ENCODE results near the gene PARD3.

PARD3 gene

DNA sequence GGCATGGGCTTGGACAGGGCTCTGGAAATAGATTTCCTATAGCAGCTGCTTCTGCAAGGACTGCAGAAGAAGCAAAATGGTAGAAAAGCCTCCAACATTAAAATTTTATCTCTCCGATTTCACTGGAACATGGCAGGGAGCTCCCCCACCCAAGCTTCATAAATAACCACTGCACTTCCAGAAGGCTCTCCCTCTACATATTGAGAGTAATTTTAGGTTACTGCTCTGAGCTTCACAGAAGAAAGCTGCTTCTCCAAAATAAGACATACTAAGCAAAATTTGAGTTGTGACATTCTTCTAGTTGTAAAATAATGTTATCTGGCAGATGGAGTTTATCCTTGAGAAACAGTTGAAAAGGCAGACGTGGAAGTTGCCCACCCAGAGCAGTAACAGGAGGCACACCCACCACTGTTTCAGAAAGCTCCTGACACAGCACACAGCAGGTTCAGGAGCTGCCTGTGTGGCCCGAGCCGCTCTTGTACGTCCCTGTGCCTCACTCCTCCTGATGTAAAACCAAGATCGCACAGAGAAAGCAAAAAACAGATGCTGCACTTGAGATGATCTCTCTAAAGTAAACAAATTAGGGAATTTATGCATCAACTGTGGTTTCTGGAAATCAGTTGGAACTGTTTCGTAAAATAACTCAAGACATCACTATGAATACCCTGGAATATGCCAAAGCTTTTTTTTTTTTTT, 621.0 kb downstream of the PARD3 start:
- no peak for DNase-seq

DNA sequence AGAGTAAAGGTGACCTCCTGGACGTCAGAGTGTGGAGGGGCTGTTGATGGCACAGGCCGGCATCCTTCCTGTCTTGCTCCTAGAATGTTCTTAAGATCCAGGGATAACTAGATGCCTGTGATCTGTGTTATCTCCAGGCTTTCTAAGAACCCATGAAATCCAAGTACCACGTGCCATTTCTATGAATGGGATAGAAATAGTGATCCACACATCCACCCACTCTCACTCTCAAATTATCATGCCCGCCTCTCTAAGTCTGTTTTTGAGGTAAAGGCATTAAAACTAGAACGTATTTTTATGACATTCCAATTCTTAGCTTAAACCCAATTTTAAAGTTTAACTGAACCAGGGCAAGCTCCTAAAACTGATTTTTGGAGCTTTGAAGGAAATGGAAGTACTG, 622.5 kb downstream of the PARD3 start:
- DNase-seq, result no peak

DNA sequence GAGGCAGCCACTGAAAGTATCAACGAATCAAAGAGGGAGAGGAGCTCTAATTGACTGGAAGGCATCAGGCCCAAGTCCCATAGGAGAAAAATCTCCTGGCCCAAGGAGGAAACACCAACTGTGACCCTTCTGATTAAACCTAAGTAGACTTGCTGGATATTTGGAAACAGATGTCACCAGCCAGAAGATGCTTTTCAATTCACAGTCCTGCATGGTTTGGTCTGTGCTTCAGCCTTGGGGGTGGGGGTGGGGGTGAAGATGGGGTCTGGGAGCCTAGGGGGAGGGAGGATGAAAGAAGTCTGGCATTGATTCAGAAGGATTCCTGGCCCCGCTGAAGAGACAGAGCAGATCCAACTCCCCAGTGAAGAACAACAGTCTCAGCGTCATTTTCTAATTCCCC, 623.7 kb downstream of the PARD3 start:
- DNase-seq, result no peak

DNA sequence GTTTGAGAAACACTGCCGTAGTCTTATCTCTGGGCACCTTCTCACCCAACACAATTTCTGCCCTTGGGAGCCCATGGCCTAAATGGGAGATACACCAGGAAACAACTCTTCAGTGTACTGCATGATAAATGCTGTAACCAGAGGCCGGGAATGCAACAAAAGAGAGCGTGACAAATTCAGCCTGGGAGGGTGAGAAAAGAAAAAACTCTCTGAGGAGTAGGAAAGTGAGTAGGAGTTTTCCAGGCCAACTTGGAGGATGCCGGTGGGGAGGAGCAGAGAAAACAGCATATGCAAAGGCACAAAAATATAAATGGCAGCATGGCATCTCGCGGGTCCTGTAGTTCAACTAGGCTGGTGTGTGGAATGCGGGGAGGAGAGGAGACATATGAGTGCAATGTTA, 624.5 kb downstream of the PARD3 start:
- no peak for DNase-seq

DNA sequence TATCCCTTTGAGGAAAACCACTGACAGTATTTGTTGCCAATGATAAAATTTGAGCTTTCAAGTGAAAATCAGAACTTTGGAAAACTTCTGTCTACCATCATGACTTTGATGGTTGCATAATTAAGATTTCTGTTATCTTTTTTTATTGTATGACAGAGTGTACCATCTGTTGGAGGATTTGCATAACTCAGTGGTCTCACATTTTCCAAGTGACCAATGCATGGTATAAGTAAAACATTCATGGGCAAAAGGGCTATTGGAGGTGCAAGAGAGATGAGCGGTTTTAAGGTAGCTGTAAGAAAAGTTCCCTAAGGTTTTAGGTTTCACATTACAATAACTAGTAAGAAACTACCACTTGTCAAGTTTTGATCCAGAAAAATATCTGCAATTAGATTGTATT, 625.3 kb downstream of the PARD3 start:
- DNase-seq, result no peak

DNA sequence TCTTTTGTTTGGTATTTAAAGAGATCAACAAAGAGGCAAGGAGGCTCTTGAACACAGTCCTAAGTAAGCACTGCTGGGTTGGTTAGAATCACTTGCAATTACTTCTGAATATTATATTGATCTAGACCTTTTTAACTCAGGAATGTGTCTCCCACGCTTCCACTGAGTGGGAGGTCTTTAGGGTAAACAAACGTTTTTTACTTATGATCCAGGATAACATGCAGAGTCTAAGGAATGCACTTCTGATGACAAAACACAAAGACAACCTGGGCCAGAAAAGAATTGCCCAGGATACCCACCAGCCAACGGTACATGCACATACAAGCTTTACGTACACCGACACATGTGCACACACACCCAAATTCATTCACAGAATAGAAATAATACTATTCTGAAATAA, 626.9 kb downstream of the PARD3 start:
- DNase-seq, result no peak

DNA sequence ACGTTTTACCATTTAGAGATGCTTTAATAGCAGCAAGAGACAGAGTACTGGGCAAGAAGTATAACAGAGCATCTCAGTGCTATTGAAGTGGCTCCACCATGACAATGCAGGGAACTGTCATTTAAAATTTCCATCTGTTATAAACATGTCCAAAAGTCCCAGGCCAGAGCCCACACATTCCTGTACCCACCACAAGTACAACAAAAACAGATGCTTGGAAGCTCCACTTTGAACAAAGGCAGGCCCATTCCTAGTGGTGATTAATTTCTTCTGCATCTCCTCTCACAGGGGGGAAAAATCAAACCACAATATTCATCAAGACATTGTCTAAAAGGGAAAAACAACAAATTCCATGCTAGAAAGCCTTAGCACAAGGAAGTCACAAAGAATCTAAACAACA, 627.9 kb downstream of the PARD3 start:
- DNase-seq, result no peak

DNA sequence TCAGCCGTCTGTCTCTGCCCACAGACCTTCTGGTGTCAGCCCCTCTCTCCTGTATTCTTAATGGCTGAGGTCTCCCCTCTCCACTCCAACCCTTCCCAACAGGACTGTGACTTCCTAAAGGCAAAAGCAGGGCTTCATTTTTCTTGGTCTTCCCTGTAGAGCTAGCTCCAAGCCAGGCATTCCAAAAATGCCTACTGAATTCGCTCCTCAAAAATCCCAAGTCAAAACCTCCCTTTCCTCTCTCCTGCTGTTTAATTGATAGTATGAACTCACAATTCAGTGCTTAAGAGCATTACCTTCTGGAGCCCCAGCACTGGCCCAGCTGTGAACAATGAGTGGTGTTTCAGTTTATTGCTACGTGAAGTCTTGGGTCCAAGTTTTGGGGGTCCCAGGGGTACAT, 628.4 kb downstream of the PARD3 start:
- no peak for DNase-seq

DNA sequence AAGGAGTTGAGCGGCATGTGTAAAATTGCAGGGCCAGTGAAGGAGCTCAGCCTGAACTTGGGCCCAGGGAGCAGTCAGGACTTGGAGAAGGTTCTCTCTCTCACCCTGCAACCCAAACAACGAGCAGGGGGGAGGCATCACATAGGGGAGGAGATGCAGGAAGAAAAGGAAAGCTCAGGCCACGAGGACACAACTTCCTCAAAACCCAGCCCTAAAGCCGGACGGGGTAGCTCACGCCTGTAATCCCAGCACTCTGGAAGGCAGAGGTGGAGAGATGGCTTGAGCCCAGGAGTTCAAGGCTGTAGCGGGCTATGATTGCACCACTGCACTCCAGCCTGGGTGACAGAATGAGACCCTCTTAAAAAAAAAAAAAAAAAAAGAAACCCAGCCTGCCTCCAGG, 629.1 kb downstream of the PARD3 start:
- no peak for DNase-seq

DNA sequence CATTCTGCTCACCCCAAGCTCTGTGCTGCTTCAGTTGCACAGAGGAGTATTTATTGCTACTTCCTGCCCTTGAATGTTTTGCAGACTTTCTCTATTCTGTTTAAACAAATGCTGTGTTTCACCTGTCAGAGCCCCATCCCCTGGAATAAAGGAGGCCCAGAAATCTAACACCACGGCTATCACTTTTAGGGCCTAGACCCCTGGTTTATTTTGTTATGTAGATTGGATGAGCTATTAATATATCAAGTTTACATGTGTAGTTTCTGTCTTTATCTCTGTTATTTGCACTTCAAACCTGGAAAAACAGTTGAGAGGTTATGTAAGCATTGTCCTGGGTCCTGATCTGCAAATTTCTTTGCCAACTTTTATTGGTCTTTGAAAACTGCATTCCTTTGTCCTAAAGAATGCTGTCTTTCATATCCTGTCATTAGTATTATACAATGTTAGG, 630.1 kb downstream of the PARD3 start:
- DNase-seq, result no peak

DNA sequence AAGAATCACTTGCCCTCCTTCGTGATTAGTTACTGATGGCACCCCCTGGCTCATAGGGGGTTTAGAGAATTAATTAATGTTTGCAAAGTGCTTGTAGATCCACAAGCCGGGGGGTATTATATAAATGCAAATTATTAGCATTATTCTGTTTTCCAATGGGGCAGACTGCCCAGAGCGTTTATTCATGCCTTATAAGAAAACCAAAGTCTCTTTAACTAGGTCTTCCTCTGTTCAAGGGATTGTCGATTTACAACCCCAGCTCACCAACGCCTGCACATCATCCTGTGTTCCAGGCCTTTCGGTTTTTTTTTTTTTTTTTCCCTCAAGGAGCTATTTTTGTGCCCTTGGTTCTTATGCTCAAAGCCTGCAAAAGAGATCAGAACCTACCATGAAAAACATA, 630.7 kb downstream of the PARD3 start:
- DNase-seq, result no peak

DNA sequence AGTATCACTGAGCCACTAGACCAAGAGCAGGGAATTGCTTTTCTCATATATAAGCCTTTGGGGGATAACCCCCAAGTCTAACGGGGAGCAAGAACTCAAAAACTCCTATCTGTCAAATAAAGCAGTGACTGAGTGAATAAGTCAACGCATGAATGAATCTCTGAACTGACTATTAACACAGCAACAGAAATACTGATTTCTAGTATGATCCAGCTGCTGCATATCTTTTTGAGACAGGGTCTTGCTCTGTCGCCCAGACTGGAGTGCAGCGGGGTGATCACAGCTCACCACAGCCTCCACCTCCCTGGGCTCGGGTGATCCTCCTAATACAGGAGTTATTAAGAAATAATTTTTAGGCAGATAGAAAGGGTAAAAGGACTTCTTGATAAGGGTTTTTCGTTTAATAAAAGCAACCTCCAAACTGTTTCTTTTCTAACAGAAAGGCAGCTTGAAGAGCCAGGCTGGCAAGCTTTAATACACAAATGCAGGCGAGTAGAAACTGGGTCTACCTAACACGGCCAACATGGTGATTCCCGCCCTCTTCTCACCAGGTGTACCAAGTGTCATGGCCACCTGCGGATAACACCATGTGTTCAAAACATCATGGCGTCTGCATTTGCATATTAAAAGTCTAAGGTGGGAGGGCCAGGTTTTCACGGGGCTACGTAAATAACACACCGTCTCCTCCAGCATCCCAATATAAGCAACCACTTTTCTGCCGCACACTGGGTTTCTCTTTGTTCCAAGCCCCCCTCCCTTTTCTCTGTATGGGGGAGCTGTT, 631.9 kb downstream of the PARD3 start:
- no peak for DNase-seq

DNA sequence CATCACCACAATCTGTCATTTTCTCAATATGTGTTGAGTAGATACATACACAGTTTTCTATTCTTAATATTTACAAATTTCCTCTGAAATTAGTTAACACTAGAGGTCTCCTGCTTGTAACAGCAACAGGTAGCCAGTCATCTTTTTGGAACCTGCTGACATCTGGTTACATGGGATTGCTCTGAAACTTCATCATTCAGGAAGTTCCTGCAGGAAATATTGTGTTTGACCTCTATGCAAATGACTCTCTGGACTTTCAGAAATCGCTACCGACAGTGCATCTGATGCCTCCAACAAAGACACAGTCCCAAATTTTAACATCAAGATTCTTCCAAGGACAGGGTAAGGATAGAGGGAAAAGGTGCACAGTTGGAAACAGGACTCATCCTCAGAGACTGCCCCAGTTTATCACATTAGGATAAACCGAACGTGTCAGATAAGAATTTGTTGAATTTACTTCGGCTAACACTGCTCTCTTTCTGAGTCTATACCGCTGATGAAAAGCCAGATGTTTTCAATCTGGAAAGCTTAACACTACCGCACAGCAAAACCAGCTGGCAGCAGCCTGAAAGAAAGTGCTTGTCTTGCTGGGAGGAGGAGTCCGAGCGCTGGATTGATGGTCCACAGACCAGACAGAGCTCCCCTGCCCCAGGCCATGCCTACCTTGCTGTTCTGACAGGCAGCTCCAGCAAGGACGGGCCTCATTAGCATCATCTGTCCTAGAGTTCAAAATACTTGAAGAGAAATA, 633.4 kb downstream of the PARD3 start:
- no peak for DNase-seq

DNA sequence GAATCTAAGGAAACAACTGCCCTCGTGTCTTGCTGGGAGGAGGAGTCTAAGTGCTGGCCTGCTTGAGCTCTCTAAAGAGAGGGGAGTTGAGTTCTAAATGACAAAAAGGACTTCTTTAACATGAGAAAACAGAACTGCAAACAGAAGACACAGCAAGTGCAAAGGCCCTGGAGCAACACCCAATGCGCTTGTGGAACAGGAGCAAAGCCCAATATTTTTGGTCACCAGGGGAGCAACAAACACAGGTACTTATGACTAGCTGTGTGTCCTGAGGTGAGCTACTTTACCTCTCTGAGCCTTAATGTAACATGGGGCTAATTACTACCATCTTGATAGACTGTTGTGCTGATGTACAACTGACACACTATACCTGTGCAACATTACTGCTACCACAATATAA, 634.3 kb downstream of the PARD3 start:
- DNase-seq, result no peak

DNA sequence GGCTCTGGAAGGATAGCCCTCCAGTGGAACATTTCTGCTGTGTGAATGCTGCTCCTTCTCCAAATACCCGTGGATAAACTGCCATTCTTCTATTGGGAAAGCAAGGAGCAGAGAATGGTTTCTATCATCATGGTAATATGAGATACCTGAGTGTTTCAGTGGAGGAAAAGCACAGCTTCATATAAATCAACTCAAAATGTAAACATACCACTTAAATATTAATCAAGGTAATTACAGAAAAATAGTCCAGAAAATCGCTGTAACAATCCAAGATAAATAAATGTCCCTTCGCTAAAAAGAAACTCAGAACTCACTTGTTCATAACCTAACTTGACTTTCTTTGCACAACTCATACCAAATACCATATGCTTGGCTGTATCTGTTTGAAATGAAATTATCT, 635.8 kb downstream of the PARD3 start:
- DNase-seq, result no peak

DNA sequence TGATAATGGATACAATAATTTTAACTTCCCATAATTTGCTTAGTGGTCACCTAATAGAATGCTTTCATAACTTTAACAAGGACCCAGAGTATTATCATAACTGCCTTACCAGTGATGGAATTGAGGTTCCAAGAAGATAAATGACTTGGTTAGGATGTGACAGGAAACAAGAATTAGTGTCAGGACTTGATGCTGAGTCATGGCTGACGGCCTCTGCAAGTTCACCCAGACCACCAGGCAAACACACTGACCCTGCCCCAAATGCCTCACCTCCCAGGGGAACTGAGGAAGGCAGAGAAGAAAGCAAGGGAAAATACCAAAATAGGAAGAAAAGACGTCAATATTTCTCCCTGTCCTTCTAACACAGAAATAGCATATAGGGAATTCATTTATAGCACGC, 636.3 kb downstream of the PARD3 start:
- DNase-seq, result no peak

DNA sequence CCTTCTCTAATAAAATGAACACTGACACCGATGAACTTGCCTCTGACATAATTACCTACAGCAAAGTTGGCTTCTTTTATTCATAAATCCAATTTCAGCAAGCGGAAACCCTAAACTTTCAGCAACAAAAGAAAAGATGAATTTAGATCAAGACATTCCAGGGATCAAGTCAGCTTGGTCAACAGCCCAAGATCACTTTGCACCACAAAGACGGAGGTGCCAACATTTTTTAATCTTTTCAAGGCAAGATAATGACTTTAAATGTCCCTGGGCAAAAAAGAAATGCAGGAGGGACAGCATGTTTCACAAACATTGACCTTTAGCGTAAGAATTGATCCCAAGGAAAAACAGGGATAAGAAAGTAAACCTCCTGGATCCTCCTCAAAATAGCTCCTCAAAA, 636.9 kb downstream of the PARD3 start:
- DNase-seq, result no peak

DNA sequence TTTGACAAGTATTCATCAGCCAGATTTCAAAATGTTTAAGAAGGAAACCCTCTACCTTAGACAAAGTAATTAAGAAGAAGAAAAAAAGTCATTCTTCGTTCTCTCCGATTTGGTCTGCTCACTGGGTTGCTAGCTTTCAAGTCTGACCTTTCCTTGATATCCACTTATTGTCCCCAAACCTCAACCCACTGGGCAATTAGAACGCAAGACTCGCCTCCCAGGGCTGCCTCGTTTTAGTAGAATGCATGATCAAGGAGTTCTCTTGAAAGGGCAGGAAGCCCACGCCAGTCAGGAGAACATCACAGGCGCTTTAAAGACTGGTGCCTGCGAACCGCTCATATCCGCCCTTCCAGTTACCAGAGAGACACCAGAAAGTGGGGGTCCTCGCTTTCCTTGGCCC, 637.7 kb downstream of the PARD3 start:
- no peak for DNase-seq

DNA sequence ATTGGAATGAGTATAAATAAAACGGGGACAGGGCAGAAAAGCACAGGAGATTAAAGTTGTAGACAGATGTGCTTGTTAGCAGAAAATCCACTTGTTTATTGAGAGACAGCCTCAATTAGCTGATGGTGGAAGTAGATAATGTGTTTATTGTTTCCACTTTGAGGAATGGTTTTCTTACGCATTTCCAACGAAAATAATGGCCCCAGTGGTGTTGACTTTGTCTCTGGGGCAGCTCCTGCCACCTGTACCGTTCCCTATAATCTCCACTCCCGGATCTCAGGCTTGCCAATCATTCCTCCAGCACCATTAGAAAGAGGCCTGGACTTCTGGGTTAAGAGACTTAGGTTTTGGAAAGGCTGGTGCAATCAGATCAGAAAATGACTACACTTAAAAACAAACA, 638.7 kb downstream of the PARD3 start:
- DNase-seq, result no peak

DNA sequence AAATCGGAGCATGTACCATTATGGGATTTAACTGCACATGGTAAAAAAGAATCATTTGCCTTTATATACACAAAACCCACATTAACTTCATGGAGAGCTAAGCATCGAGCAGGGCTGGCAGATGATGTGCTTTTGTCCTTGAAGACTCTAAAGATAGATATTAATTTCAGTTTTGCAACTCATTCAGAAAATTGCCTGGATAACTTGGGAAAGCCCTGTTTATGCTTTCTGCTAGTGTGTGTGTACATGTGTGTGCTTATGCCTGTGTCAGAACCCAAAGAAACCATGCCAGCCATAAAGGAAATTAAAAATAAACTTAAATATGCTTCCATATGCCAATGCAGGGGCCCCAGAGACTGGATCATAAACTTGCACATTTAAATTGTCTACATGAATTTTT, 640.0 kb downstream of the PARD3 start:
- no peak for DNase-seq

DNA sequence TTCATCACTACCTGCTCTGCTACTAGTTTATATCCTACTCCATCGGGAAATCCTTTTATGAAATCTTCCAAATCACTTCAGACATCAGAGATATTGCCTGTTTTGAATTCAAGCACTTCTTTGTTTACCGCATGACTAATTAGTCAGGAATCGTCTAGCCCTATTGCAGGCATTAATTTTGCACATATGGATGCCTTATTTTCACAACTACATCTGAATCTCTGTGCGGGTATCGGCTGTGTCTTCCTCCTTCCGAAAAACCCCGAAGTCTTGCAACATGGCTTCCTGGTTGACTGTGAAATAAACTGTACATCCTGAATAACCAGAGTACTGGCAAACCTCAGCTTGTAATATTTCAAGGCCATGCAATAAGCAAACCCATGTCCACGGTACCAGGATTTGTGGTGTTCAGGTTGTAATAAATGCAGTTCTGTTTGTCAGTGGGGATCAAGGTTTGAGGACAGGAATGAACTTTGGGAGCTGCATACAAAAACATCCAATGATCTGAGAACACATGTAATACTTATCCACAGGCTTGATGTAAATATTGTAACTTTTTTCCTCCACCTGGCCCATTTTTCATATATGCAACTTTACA, 642.1 kb downstream of the PARD3 start:
- no peak for DNase-seq

DNA sequence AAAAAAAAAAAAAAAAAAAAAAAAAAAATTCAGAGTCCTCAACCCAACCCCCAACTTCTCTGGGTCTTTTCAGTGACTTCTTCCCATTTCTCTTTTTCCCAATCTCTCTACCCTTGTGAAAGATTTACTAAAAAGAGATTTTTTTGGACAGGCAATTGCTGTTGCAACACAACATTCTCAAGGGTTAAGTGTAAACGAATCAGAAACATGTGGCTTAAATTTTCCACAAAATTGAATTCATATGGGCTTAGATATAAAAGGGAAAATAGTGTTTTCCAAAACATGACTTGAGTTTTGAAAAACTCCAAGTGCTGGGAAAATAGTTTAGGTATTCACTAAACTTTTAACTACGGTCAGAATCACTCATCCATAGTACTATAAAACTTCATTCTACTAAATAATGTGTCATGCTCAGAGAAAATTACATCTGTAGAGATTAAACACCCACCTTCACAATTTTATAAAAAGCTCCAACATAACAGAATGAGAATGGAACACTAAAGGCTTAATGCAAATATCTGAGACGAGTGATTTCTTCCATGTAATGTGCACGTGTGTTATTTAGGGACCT, 643.1 kb downstream of the PARD3 start:
- DNase-seq, result no peak

DNA sequence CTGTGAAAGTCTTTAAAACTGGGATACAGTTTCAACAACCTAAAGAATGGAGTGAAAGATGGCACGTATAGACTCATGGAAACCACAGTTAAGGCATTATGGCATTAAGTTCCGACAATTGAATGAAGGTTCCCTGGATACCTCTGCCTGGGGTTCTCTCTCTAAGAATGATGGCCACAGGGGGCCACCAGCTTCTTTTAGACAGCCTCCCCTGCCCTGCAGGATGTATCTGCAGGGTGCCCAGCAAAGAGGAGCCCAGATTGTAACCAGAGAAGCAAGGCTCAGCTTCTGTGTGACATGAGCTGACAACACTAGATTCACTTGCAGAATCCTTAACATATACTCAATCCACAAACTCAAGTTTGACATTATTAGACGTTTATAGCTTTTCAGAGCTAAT, 645.4 kb downstream of the PARD3 start:
- no peak for DNase-seq

All from NCI-H446 treated with DMSO at 0.1 percent for 48 hours (cell line).